Forelimb muscle (tissue), 1 donor: Measurements from ENCODE around the gene KLF18. TPM values are rescaled to one million over a fixed set of nuclear protein-coding genes. Genes with fewer than 3 reads are reported as not detected.
"Not testable (repeated sequence)": the region's sequence is repeated elsewhere in the genome, so short reads cannot be mapped to it uniquely, and the experiment has no call there.

Source experiments
- DNase-seq: peaks from one replicate; pipeline ENCODE4 v3.0.0-alpha.2; 2013; ENCODE audit warnings: low read depth
- polyA plus RNA-seq: library from polyadenylated mRNA; unstranded; fragments of 120-200 nt; gene quantifications from one replicate; pipeline ENCODE4 v1.2.1, GENCODE V29; 2013; ENCODE audit not compliant: insufficient read length

Gene KLF18
- not detected for polyA plus RNA-seq

GRCh38 chr1:44141531-44141930 is at the start of gene KLF18:
KLF18 (minus strand) TSS chr1:44141631; CDS start chr1:44141631, 0 bp downstream.
- DNase-seq, result no peak

- no peak for DNase-seq
Observed at GRCh38 chr1:44174630-44175029, 33.2 kb upstream of the KLF18 start.

GRCh38 chr1:44170281-44170823 is 28.9 kb upstream of the KLF18 start:
- no peak for DNase-seq

- DNase-seq, result no peak
Observed at GRCh38 chr1:44168520-44169098, 27.2 kb upstream of the KLF18 start.

- no peak for DNase-seq
Observed at GRCh38 chr1:44161546-44161945, 20.1 kb upstream of the KLF18 start.

- no peak for DNase-seq
Observed at GRCh38 chr1:44158871-44159270, 17.4 kb upstream of the KLF18 start.

GRCh38 chr1:44157903-44158302 is 16.5 kb upstream of the KLF18 start:
- DNase-seq, result no peak

- no peak for DNase-seq
Observed at GRCh38 chr1:44154049-44154448, 12.6 kb upstream of the KLF18 start.

- DNase-seq, result no peak
Observed at GRCh38 chr1:44152692-44153091, 11.3 kb upstream of the KLF18 start.

GRCh38 chr1:44151808-44152207 is 10.4 kb upstream of the KLF18 start:
- DNase-seq, result peak; percentile 1

GRCh38 chr1:44151332-44151731 is 9.9 kb upstream of the KLF18 start:
- DNase-seq, result no peak

- DNase-seq, result no peak
Observed at GRCh38 chr1:44147582-44147981, 6.2 kb upstream of the KLF18 start.

- DNase-seq, result no peak
Observed at GRCh38 chr1:44146536-44147361, 5.3 kb upstream of the KLF18 start.

- DNase-seq, result no peak
Observed at GRCh38 chr1:44144962-44145756, 3.7 kb upstream of the KLF18 start.

- not testable (repeated sequence) for DNase-seq
Observed at GRCh38 chr1:44139565-44139964, 1.9 kb downstream of the KLF18 start.

GRCh38 chr1:44138239-44138638 is 3.2 kb downstream of the KLF18 start:
- no peak for DNase-seq

- DNase-seq, result no peak
Observed at GRCh38 chr1:44135886-44136285, 5.5 kb downstream of the KLF18 start.

- no peak for DNase-seq
Observed at GRCh38 chr1:44134071-44134920, 7.1 kb downstream of the KLF18 start.

- no peak for DNase-seq
Observed at GRCh38 chr1:44131411-44131810, 10.0 kb downstream of the KLF18 start.

GRCh38 chr1:44129616-44130500 is 11.6 kb downstream of the KLF18 start:
- no peak for DNase-seq
